HCT116 (cell line): ENCODE measurements around the gene PEX26. TPM values are rescaled to one million over a fixed set of nuclear protein-coding genes. Genes with fewer than 3 reads are reported as not detected.

Experiments used
- ATAC-seq: fragments of 200-7000 bp; cut with Tn5 transposase; 2 replicates; pipeline ENCODE4 v1.9.1; 2020; ENCODE audit warnings: mild to moderate bottlenecking, moderate library complexity
- BruUV-seq: library from RNA; stranded (reverse); fragments of 400-500 nt; replicated peaks from 2 replicates; lab custom pipeline; 2021; lab: Mats Ljungman, UMichigan
- CTCF ChIA-PET: fragments of 300-600 bp; sonication (Branson Sonifier 250); formaldehyde crosslinking; loops from one replicate; lab custom pipeline; 2021; ENCODE audit warnings: antibody characterized with exemption; lab: Charles Lee
- POLR2A ChIA-PET: fragments of 300-600, 350-600 bp; sonication (Branson Sonifier 250); formaldehyde crosslinking; loops from one replicate; lab custom pipeline; 2021; ENCODE audit warnings: antibody characterized with exemption; lab: Charles Lee
- RAD21 ChIA-PET, 2 experiments: fragments of 300-600 bp; sonication (Branson Sonifier 250); formaldehyde crosslinking; loops; one replicate each; lab custom pipeline; 2023; ENCODE audit warnings: low total read pairs in 2 of 2; ENCODE audit not compliant: uncharacterized antibody in 2 of 2, unreplicated experiment in 2 of 2, low non-redundant PET in 1 of 2; lab: Charles Lee
- DNase-seq: peaks from one replicate; pipeline ENCODE4 v3.0.0-alpha.2; 2010; ENCODE audit warnings: low read depth, low spot score
- H2AFZ ChIP-seq: fragments of 200-600 bp; shearing (Covaris generic), sonication (generic); 2 replicates; pipeline ENCODE4 v1.6.1; 2017; ENCODE audit warnings: low read depth, mixed run types, mixed read lengths, antibody characterized with exemption, low read length; ENCODE audit not compliant: poor library complexity, severe bottlenecking
- H3K27ac ChIP-seq: 2 replicates; pipeline ENCODE4 v1.5.1; 2012; ENCODE audit warnings: low read depth, low read length
- H3K27me3 ChIP-seq: fragments of 200-600 bp; sonication (generic); 2 replicates; pipeline ENCODE4 v1.6.1; 2016; ENCODE audit warnings: mixed run types, low read length, mixed read lengths; ENCODE audit not compliant: insufficient read depth
- H3K36me3 ChIP-seq, 2 experiments: fragments of 200-500 bp in 1 of 2; fragments of 200-600 bp in 1 of 2; sonication (Bioruptor generic) in 1 of 2; sonication (generic) in 1 of 2; 2 replicates each; pipeline versions ENCODE4 v1.5.1 to v1.6.1; 2014 to 2016; ENCODE audit warnings: low read length in 2 of 2, inconsistent platforms in 1 of 2, mixed read lengths in 1 of 2, mixed run types in 1 of 2; ENCODE audit not compliant: insufficient read depth in 2 of 2, control insufficient read depth in 1 of 2
- H3K4me1 ChIP-seq, 2 experiments: fragments of 200-600 bp in 1 of 2; sonication (generic) in 1 of 2; 2 replicates each; pipeline versions ENCODE4 v1.5.1 to v1.6.1; 2012 to 2017; ENCODE audit warnings: low read length in 2 of 2, inconsistent platforms in 1 of 2, mild to moderate bottlenecking in 1 of 2, mixed read lengths in 1 of 2, mixed run types in 1 of 2, moderate library complexity in 1 of 2; ENCODE audit not compliant: insufficient read depth in 2 of 2, control insufficient read depth in 1 of 2
- H3K4me2 ChIP-seq: fragments of 200-600 bp; sonication (generic); 2 replicates; pipeline ENCODE4 v1.6.1; 2017; ENCODE audit warnings: mixed run types, low read length, mixed read lengths
- H3K4me3 ChIP-seq, 2 experiments: fragments of 200-600 bp in 1 of 2; sonication (generic) in 1 of 2; replicated peaks in 1 of 2; 2 replicates each; pipeline ENCODE4 v1.5.1; 2011 to 2016; ENCODE audit warnings: low read length in 2 of 2, control low read depth in 1 of 2, low read depth in 1 of 2, mild to moderate bottlenecking in 1 of 2, mixed read lengths in 1 of 2, mixed run types in 1 of 2
- H3K79me2 ChIP-seq: fragments of 200-600 bp; sonication (generic); 2 replicates; pipeline ENCODE4 v1.6.1; 2017; ENCODE audit warnings: mild to moderate bottlenecking, mixed run types, low read length, moderate library complexity, mixed read lengths; ENCODE audit not compliant: insufficient read depth
- H3K9ac ChIP-seq: fragments of 200-600 bp; sonication (generic); 2 replicates; pipeline ENCODE4 v1.6.1; 2016; ENCODE audit warnings: low read length, mixed read lengths
- H3K9me2 ChIP-seq: fragments of 200-600 bp; sonication (generic), shearing (Covaris generic); 2 replicates; pipeline ENCODE4 v1.6.1; 2017; ENCODE audit warnings: mixed run types, mild to moderate bottlenecking, moderate library complexity; ENCODE audit not compliant: insufficient read depth
- H3K9me3 ChIP-seq, 2 experiments: fragments of 200-500 bp in 1 of 2; fragments of 200-600 bp in 1 of 2; sonication (Bioruptor generic) in 1 of 2; sonication (generic) in 1 of 2; 2 replicates each; pipeline ENCODE4 v1.6.1; 2014 to 2017; ENCODE audit warnings: low read length in 2 of 2, mixed read lengths in 2 of 2, inconsistent platforms in 1 of 2, low read depth in 1 of 2, mild to moderate bottlenecking in 1 of 2, mixed run types in 1 of 2, moderate library complexity in 1 of 2; ENCODE audit not compliant: control insufficient read depth in 1 of 2, insufficient read depth in 1 of 2
- H4K20me1 ChIP-seq: fragments of 200-600 bp; sonication (generic), shearing (Covaris generic); 2 replicates; pipeline ENCODE4 v1.6.1; 2017; ENCODE audit warnings: mixed run types, mild to moderate bottlenecking, moderate library complexity; ENCODE audit not compliant: insufficient read depth
- CBX3 ChIP-seq: IDR thresholded peaks from 2 replicates; pipeline ENCODE4 v1.6.1; 2012; ENCODE audit warnings: low read depth
- CEBPB ChIP-seq: IDR thresholded peaks from 2 replicates; pipeline ENCODE4 v1.6.1; 2012; ENCODE audit warnings: low read depth
- CTCF ChIP-seq, 3 experiments: fragments of 200-600 bp in 1 of 3; sonication (generic) in 1 of 3; IDR thresholded peaks in 2 of 3; conservative IDR thresholded peaks in 1 of 3; 2 replicates each; pipeline ENCODE4 v1.5.1; 2012 to 2017; ENCODE audit warnings: low read depth in 2 of 3, low read length in 2 of 3, antibody characterized with exemption in 1 of 3, borderline replicate concordance in 1 of 3, control low read depth in 1 of 3, mild to moderate bottlenecking in 1 of 3, mixed read lengths in 1 of 3, mixed run types in 1 of 3, moderate library complexity in 1 of 3; ENCODE audit not compliant: insufficient read depth in 1 of 3
- EGR1 ChIP-seq: IDR thresholded peaks from 2 replicates; pipeline ENCODE4 v1.6.1; 2012; ENCODE audit warnings: low read depth
- ELF1 ChIP-seq: IDR thresholded peaks from 2 replicates; pipeline ENCODE4 v1.6.1; 2012; ENCODE audit warnings: low read depth, borderline replicate concordance
- FOSL1 ChIP-seq: IDR thresholded peaks from 2 replicates; pipeline ENCODE4 v1.6.1; 2012; ENCODE audit warnings: low read depth
- SP1 ChIP-seq: IDR thresholded peaks from 2 replicates; pipeline ENCODE4 v1.6.1; 2012; ENCODE audit warnings: low read depth
- SRF ChIP-seq: IDR thresholded peaks from 2 replicates; pipeline ENCODE4 v1.6.1; 2012; ENCODE audit warnings: low read depth
- TCF7L2 ChIP-seq: IDR thresholded peaks from 2 replicates; pipeline ENCODE4 v1.7.0; 2011; ENCODE audit warnings: borderline replicate concordance, inconsistent platforms; ENCODE audit not compliant: insufficient read depth, insufficient read length; ENCODE audit errors: extremely low read depth
- YY1 ChIP-seq: IDR thresholded peaks from 2 replicates; pipeline ENCODE4 v1.6.1; 2011; ENCODE audit warnings: low read length, low read depth, moderate library complexity, mild to moderate bottlenecking; ENCODE audit not compliant: insufficient replicate concordance; ENCODE audit errors: extremely low read depth
- intact Hi-C: fragments of 100-400 bp; cut with micrococcal nuclease; formaldehyde crosslinking; loops from 2 replicates; pipeline ENCODE4 v1.10.0; 2022
- total RNA-seq: library from RNA; stranded (reverse); gene quantifications from one replicate; pipeline ENCODE4 v1.2.1, GENCODE V29; 2021; ENCODE audit not compliant: unreplicated experiment

PEX26 gene
- total RNA-seq, 1 experiment from 2014 or later = 26.4 TPM

- RAD21 ChIA-PET = no interaction called here
- Histone ChIP-seq H3K27ac (no peak overlapping the region), H3K9me2 (no peaks in the 10 kb centered on the region; the same call in 1 of the 2 replicates), H3K4me2 (no peak overlapping the region), H2AFZ (no peak overlapping the region), H3K36me3 (no peaks in the 10 kb centered on the region), H4K20me1 (no peaks in the 10 kb centered on the region), H3K9me3 (no peaks in the 10 kb centered on the region), H3K79me2 (no peaks in the 10 kb centered on the region), H3K4me1 (peaks cover 0 to 37% of the 10 kb centered on the region in 2 experiments; a peak in 3 of 4 replicates), H3K27me3 (no peaks in the 10 kb centered on the region), H3K4me3 (no peak overlapping the region), H3K9ac (no peak overlapping the region)
- intact Hi-C loops = no loop called here
- POLR2A ChIA-PET = no interaction called here
- CTCF ChIA-PET = no interaction called here
- TF ChIP-seq CEBPB (no peak), CTCF (IDR thresholded peaks at IDR 0.05 in 2 of 3, conservative IDR thresholded peaks at IDR 0.05 in 1 of 3; ENCODE audit: borderline replicate concordance in 1 of 3, insufficient read depth in 1 of 3, low read depth in 2 of 3, low read length in 2 of 3) (no peak), YY1 (no peak), ELF1 (no peak), CBX3 (no peak), SP1 (no peak), EGR1 (no peak), FOSL1 (no peak), SRF (no peak), TCF7L2 (no peak)
- no peak for ATAC-seq
- no peak for DNase-seq
- no TSS peak for BruUV-seq
Measured at GRCh38 chr22:18059094-18059417, 18.7 kb upstream of the PEX26 start.
